T-cell (primary cell): ENCODE measurements around the gene SHC2. TPM values are rescaled to one million over a fixed set of nuclear protein-coding genes. Genes with fewer than 3 reads are reported as not detected.
"Not testable (repeated sequence)": the region's sequence is repeated elsewhere in the genome, so short reads cannot be mapped to it uniquely, and the experiment has no call there.

ENCODE experiments used
- ATAC-seq, 4 experiments: fragments of 200-7000 bp in 3 of 4; fragments of 150-1000 bp in 1 of 4; cut with Tn5 transposase; replicated peaks in 1 of 4; 1 replicate in 3 of 4; 2 replicates in 1 of 4; pipeline ENCODE4 v1.10.0; 2021; ENCODE audit warnings: moderate library complexity in 3 of 4, mild to moderate bottlenecking in 2 of 4, moderate number of reproducible peaks in 1 of 4
- CTCF ChIA-PET, 2 donors: fragments of 300-600 bp; sonication (Branson Sonifier 250); formaldehyde crosslinking; loops; one replicate each; lab custom pipeline; 2022; ENCODE audit warnings: antibody characterized with exemption in 2 of 2; lab: Charles Lee
- POLR2A ChIA-PET, 2 donors: fragments of 300-600 bp; sonication (Branson Sonifier 250); formaldehyde crosslinking; loops; one replicate each; lab custom pipeline; 2022; ENCODE audit warnings: antibody characterized with exemption in 2 of 2; lab: Charles Lee
- DNase-seq, 35 experiments: peaks; one replicate each; pipeline versions ENCODE4 v3.0.0 to v3.0.0-alpha.2; 2013 to 2023
- H3K27ac ChIP-seq: one replicate; pipeline ENCODE4 v1.5.1; 2013; ENCODE audit warnings: low read length
- H3K27me3 ChIP-seq, 2 experiments: replicated peaks in 1 of 2; 1 replicate in 1 of 2; 2 replicates in 1 of 2; pipeline versions ENCODE4 v1.6.1 to v1.7.0; 2013; ENCODE audit warnings: low read length in 1 of 2, mixed read lengths in 1 of 2; ENCODE audit not compliant: control insufficient read depth in 2 of 2, insufficient read depth in 2 of 2; ENCODE audit errors: extremely low read depth in 1 of 2
- H3K36me3 ChIP-seq, 2 donors: 1 replicate in 1 of 2; 2 replicates in 1 of 2; pipeline versions ENCODE4 v1.6.1 to v1.7.0; 2013; ENCODE audit warnings: low read length in 1 of 2; ENCODE audit not compliant: control insufficient read depth in 2 of 2, insufficient read depth in 1 of 2; ENCODE audit errors: extremely low read depth in 1 of 2
- H3K4me1 ChIP-seq, 2 experiments: 1 replicate in 1 of 2; 2 replicates in 1 of 2; pipeline versions ENCODE4 v1.6.1 to v1.7.0; 2013; ENCODE audit warnings: low read length in 2 of 2, mixed read lengths in 1 of 2; ENCODE audit not compliant: insufficient read depth in 2 of 2, control insufficient read depth in 1 of 2; ENCODE audit errors: extremely low read depth in 1 of 2
- H3K4me3 ChIP-seq, 2 donors: 1 replicate in 1 of 2; 2 replicates in 1 of 2; pipeline versions ENCODE4 v1.5.1 to v1.7.0; 2013; ENCODE audit warnings: mild to moderate bottlenecking in 2 of 2, low read length in 1 of 2, moderate library complexity in 1 of 2; ENCODE audit not compliant: control insufficient read depth in 1 of 2; ENCODE audit errors: extremely low read depth in 1 of 2
- H3K9me3 ChIP-seq: 2 replicates; pipeline ENCODE4 v1.7.0; 2013
- H3K27ac Mint-ChIP-seq, 2 donors: one replicate each; pipeline ENCODE4 v1.8.0; 2020 to 2021; ENCODE audit warnings: mild to moderate bottlenecking in 2 of 2, mixed read lengths in 2 of 2
- H3K27me3 Mint-ChIP-seq, 2 donors: one replicate each; pipeline ENCODE4 v1.8.0; 2021 to 2022; ENCODE audit warnings: mixed read lengths in 2 of 2
- H3K36me3 Mint-ChIP-seq: one replicate; pipeline ENCODE4 v1.8.0; 2021; ENCODE audit warnings: mixed read lengths
- H3K4me1 Mint-ChIP-seq, 3 donors: one replicate each; pipeline ENCODE4 v1.8.0; 2020 to 2022; ENCODE audit warnings: mixed read lengths in 3 of 3, mild to moderate bottlenecking in 1 of 3
- H3K4me3 Mint-ChIP-seq, 3 donors: one replicate each; pipeline ENCODE4 v1.8.0; 2020 to 2022; ENCODE audit warnings: mild to moderate bottlenecking in 3 of 3, mixed read lengths in 3 of 3, moderate library complexity in 3 of 3
- H3K9me3 Mint-ChIP-seq, 3 donors: one replicate each; pipeline ENCODE4 v1.8.0; 2020 to 2022; ENCODE audit warnings: mixed read lengths in 3 of 3
- whole genome bisulfite sequencing: methylation state at CpG from one replicate; pipeline ENCODE4 v1.1.5; 2013; ENCODE audit warnings: missing lambda C conversion rate; ENCODE audit not compliant: insufficient coverage; 5-methylcytosine and 5-hydroxymethylcytosine counted together
- total RNA-seq, 35 experiments: library from RNA in 6 of 35; stranded (reverse) in 6 of 35; fragments of 120-200 nt in 1 of 35; gene quantifications; one replicate each; pipeline versions ENCODE4 v1.2.1 to v1.2.4 and lab custom pipeline; 2013 to 2026

The SHC2 gene
- total RNA-seq, 5 donors from 2014 or later (not counting 1 experiment from before 2014, with no cell fraction given), result 0.66 to 4.4 (median 3.4) TPM

- POLR2A ChIA-PET, H3K4me3 ChIP-seq, H3K4me3 Mint-ChIP-seq, H3K36me3 ChIP-seq, H3K27ac ChIP-seq, DNase-seq, H3K27me3 Mint-ChIP-seq, ATAC-seq, H3K4me1 ChIP-seq, H3K36me3 Mint-ChIP-seq, H3K9me3 ChIP-seq, CTCF ChIA-PET: not testable (repeated sequence)
- Mint-ChIP-seq H3K4me1 (peaks cover 0 to 14% (median 2%) of the 10 kb centered on the region in 3 donors), H3K27ac (peak overlapping the region in 1 of 2 donors; percentile 27), H3K9me3 (peaks cover 0 to 12% (median 10%) of the 10 kb centered on the region in 3 donors)
- peaks cover 2 to 30% of the 10 kb centered on the region in 2 experiments for H3K27me3 ChIP-seq
Measured at GRCh38 chr19:393560-393959, 67.3 kb downstream of the SHC2 start.

- WGBS, result 76% methylated on average over 9 of the region's 17 CpGs
- Histone ChIP-seq H3K4me3 (no peak overlapping the region), H3K9me3 (no peaks in the 10 kb centered on the region), H3K27ac (no peak overlapping the region), H3K36me3 (no peaks in the 10 kb centered on the region), H3K27me3 (peaks cover 5 to 30% of the 10 kb centered on the region in 2 experiments), H3K4me1 (no peaks in the 10 kb centered on the region)
- peaks cover 5 to 12% of the 10 kb centered on the region in 2 donors for H3K27me3 Mint-ChIP-seq
- peaks cover 0 to 12% (median 10%) of the 10 kb centered on the region in 3 donors for H3K9me3 Mint-ChIP-seq
- DNase-seq (no peak), ATAC-seq (no peak)
- no peak overlapping the region for H3K4me3 Mint-ChIP-seq
- POLR2A ChIA-PET, result no interaction called here
- no peak overlapping the region for H3K27ac Mint-ChIP-seq
- H3K36me3 Mint-ChIP-seq, result no peaks in the 10 kb centered on the region
- peaks cover 0 to 14% (median 2%) of the 10 kb centered on the region in 3 donors for H3K4me1 Mint-ChIP-seq
- CTCF ChIA-PET, result no interaction called here
Measured at GRCh38 chr19:392375-392970, 68.4 kb downstream of the SHC2 start.

GRCh38 chr19:391726-392374, 69.0 kb downstream of the SHC2 start:
- Mint-ChIP-seq H3K27ac (no peak overlapping the region), H3K9me3 (peaks cover 0 to 12% (median 10%) of the 10 kb centered on the region in 3 donors), H3K27me3 (peaks cover 12 to 15% of the 10 kb centered on the region in 2 donors), H3K36me3 (no peaks in the 10 kb centered on the region), H3K4me1 (peaks cover 0 to 14% (median 2%) of the 10 kb centered on the region in 3 donors), H3K4me3 (no peak overlapping the region)
- no peak overlapping the region for H3K27ac ChIP-seq
- no peaks in the 10 kb centered on the region for H3K36me3 ChIP-seq
- DNase-seq, result no peak
- H3K9me3 ChIP-seq, result no peaks in the 10 kb centered on the region
- no peak for ATAC-seq
- POLR2A ChIA-PET, result no interaction called here
- CTCF ChIA-PET, result no interaction called here
- no peak overlapping the region for H3K4me3 ChIP-seq
- H3K27me3 ChIP-seq, result peaks cover 5 to 31% of the 10 kb centered on the region in 2 experiments
- 89% methylated on average over 28 of the region's 30 CpGs for WGBS
- H3K4me1 ChIP-seq, result no peaks in the 10 kb centered on the region

GRCh38 chr19:391207-391557, 69.7 kb downstream of the SHC2 start:
- H3K36me3 ChIP-seq, result no peaks in the 10 kb centered on the region
- H3K4me1 ChIP-seq, result no peaks in the 10 kb centered on the region
- H3K9me3 Mint-ChIP-seq, result peaks cover 0 to 12% (median 10%) of the 10 kb centered on the region in 3 donors
- ChIA-PET CTCF (no interaction called here), POLR2A (no interaction called here)
- no peaks in the 10 kb centered on the region for H3K9me3 ChIP-seq
- H3K4me3 Mint-ChIP-seq, result no peak overlapping the region
- H3K27me3 ChIP-seq, result peaks cover 5 to 31% of the 10 kb centered on the region in 2 experiments
- no peak for ATAC-seq
- 38% methylated on average over 2 of the region's 2 CpGs for WGBS
- no peak overlapping the region for H3K4me3 ChIP-seq
- H3K27me3 Mint-ChIP-seq, result peaks cover 16 to 21% of the 10 kb centered on the region in 2 donors
- no peak overlapping the region for H3K27ac Mint-ChIP-seq
- H3K4me1 Mint-ChIP-seq, result peaks cover 0 to 14% (median 2%) of the 10 kb centered on the region in 3 donors
- H3K27ac ChIP-seq, result no peak overlapping the region
- no peaks in the 10 kb centered on the region for H3K36me3 Mint-ChIP-seq
- no peak for DNase-seq

GRCh38 chr19:390386-391206, 70.2 kb downstream of the SHC2 start:
- H3K36me3 ChIP-seq, result no peaks in the 10 kb centered on the region
- WGBS, result 79% methylated on average over 18 of the region's 30 CpGs
- no peak overlapping the region for H3K4me3 Mint-ChIP-seq
- peaks cover 0 to 8% (median 8%) of the 10 kb centered on the region in 3 donors for H3K9me3 Mint-ChIP-seq
- ATAC-seq (no peak), DNase-seq (no peak)
- peaks cover 21 to 27% of the 10 kb centered on the region in 2 donors for H3K27me3 Mint-ChIP-seq
- no peaks in the 10 kb centered on the region for H3K36me3 Mint-ChIP-seq
- H3K4me1 ChIP-seq, result no peaks in the 10 kb centered on the region
- no peak overlapping the region for H3K4me3 ChIP-seq
- no peak overlapping the region for H3K27ac ChIP-seq
- H3K4me1 Mint-ChIP-seq, result peaks cover 0 to 11% (median under 1%) of the 10 kb centered on the region in 3 donors
- POLR2A ChIA-PET, result no interaction called here
- no peaks in the 10 kb centered on the region for H3K9me3 ChIP-seq
- no peak overlapping the region for H3K27ac Mint-ChIP-seq
- CTCF ChIA-PET, result no interaction called here
- H3K27me3 ChIP-seq, result peaks cover 6 to 31% of the 10 kb centered on the region in 2 experiments

GRCh38 chr19:389935-390289, 70.9 kb downstream of the SHC2 start:
- Histone ChIP-seq H3K27me3 (peaks cover 6 to 31% of the 10 kb centered on the region in 2 experiments), H3K4me1 (no peaks in the 10 kb centered on the region), H3K9me3 (no peaks in the 10 kb centered on the region), H3K36me3 (no peaks in the 10 kb centered on the region), H3K27ac (no peak overlapping the region), H3K4me3 (no peak overlapping the region)
- no peak overlapping the region for H3K27ac Mint-ChIP-seq
- no peaks in the 10 kb centered on the region for H3K36me3 Mint-ChIP-seq
- WGBS, result 89% methylated on average over 11 of the region's 12 CpGs
- ATAC-seq (no peak), DNase-seq (no peak)
- peaks cover 0 to 5% (median 5%) of the 10 kb centered on the region in 3 donors for H3K9me3 Mint-ChIP-seq
- CTCF ChIA-PET, result no interaction called here
- peaks cover 0 to 8% (median 0%) of the 10 kb centered on the region in 3 donors for H3K4me1 Mint-ChIP-seq
- H3K27me3 Mint-ChIP-seq, result peaks cover 24 to 32% of the 10 kb centered on the region in 2 donors
- H3K4me3 Mint-ChIP-seq, result no peak overlapping the region
- POLR2A ChIA-PET, result no interaction called here
